HG03378 (cell line): ENCODE data around the gene IRF6.

Experiments used
- ATAC-seq: cut with Tn5 transposase; IDR thresholded peaks from one replicate; pipeline ENCODE4 v1.9.1; 2021; ENCODE audit warnings: mild to moderate bottlenecking, moderate library complexity; ENCODE audit not compliant: unreplicated experiment

The IRF6 gene

GRCh38 chr1:209805875-209806760 lies at the start of gene IRF6:
IRF6 (minus strand) TSS chr1:209806142; CDS start chr1:209801413, 4,729 bp downstream.
- ATAC-seq, result peak; percentile 52

- no peak for ATAC-seq
Measured at GRCh38 chr1:209855623-209856022, 49.7 kb upstream of the IRF6 start.

GRCh38 chr1:209855006-209855405 lies 49.1 kb upstream of the IRF6 start:
- ATAC-seq, result no peak

DNA sequence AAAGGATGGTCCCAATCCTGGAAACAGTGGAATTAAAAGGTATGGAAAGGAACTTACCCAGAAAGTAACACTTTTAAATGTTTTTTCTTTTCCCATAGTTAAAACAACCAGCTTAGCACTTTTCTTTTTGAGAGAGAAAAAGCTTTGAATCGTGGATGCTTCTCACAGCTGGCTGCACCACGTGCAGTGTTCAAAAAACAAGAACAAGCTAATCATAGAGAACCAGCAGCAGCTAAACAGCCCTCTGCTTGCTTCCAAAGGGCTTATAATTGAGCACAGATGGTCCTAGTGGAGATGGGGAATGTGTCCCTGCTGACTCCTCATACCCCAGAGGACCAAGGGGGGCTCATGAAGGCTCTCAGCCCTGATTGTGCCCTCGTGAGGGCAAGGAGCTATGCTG lies 48.3 kb upstream of the IRF6 start:
- ATAC-seq, result no peak

- ATAC-seq, result no peak
Measured at GRCh38 chr1:209853676-209854075, 47.7 kb upstream of the IRF6 start.

DNA sequence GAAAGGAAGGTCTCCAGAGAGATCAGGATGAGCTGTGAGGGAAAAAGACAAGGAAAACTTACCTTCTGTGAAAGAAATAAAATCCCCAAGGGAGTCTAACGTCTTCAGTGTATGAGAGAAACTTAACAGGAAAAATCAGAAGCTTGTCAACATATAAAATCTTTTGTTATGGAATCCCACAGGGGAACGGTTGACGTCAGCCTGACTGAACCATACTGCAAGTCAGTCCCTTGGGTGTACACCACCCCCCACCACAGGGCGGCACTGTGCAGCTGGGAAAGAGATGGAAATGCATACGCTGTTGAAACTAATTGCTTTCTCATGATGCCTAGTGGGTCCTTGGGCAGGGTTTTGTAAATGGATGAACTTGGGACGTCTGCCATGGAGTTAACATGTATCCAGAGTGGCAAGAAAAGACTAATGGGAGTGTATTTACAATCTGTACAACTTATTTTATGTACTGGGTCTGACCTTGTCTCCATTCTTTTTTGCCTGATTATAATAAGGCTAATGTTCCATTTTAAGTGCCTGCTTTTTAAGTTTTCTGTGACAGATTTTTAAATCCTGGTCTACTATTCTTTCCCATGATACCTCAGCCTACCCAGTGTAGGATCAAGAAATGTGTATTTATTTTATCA lies 44.5 kb upstream of the IRF6 start:
- no peak for ATAC-seq

DNA sequence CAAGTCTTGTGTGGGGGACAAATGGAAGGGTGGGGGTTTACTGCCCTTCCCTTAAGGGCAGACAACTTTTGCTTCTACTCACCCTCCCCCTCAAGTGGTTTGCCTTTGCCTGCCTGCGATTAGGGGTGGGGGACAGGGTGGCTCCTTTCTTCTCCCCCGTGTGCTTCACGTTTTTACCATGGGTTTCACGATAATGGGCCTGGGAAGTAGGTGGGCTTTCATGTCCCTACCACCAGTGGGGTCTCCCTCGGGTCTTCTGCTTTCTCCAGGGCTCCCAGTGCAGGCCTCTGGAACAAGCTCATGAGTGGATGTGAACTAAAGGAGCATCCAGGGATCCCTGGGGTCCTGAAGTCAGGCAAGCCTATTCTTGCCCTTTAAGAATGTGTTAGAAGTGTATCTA lies 43.4 kb upstream of the IRF6 start:
- no peak for ATAC-seq

- no peak for ATAC-seq
Measured at GRCh38 chr1:209845408-209845725, 39.4 kb upstream of the IRF6 start.

- ATAC-seq, result no peak
Measured at GRCh38 chr1:209844695-209845407, 38.9 kb upstream of the IRF6 start.

DNA sequence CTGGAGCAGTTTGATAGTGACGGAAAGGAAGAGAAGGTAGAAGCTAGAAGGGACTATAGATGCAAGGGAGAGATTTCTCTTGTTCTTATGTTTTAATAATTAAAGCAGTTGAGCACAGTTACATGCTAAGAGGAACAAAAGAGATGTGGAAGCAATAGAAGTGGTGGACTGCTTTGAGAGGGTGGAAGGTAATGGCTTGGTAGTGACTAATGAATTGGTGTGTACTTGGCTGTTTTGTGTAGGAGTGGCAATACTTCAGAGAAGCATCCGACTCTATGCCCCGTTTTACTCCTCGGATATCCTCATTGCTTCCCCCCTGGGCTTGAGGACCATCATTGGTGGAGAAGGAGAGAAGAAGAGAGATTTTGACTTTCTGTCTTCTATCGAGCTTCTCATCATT lies 34.7 kb upstream of the IRF6 start:
- no peak for ATAC-seq

- no peak for ATAC-seq
Measured at GRCh38 chr1:209839875-209840546, 34.1 kb upstream of the IRF6 start.

DNA sequence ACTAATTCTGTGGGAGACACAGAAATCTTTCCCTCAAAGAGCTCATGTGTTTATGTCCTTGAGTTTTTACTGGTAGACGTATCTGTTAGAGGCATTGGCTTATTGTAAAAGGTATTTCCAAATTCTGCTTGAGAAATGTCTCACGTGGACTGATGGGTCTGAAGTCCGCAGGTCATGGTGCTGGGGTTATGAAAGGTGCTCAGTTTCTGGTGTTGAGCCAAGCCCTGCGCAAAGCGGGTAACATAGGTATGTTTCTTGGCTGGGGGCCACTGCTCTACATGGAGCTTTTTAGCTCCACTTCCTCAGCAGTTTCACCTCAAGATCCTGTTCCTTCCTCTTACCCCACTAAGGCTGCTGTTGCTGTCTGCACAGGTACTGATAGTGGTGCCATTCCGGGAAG lies 32.6 kb upstream of the IRF6 start:
- ATAC-seq, result no peak

DNA sequence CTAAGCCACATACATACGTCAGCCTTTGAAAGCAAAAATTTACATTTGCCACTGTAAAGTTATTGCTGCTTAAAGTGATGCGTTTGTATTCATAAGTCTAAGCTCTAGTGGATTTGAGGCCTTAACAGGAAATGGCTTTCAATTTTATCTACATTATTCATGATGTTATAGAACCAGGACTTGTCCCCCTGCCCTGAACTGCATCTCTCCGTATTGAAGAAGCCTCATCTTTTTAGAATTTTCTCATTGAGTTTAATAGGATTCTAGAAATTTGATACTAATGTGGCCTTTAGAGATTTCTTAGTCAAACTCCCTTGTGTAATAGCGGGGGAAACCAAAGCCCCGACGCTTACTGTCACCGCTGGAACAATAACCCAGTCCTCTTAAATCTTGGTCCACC lies 31.7 kb upstream of the IRF6 start:
- no peak for ATAC-seq

GRCh38 chr1:209835782-209836298 lies 29.9 kb upstream of the IRF6 start:
- ATAC-seq, result no peak

DNA sequence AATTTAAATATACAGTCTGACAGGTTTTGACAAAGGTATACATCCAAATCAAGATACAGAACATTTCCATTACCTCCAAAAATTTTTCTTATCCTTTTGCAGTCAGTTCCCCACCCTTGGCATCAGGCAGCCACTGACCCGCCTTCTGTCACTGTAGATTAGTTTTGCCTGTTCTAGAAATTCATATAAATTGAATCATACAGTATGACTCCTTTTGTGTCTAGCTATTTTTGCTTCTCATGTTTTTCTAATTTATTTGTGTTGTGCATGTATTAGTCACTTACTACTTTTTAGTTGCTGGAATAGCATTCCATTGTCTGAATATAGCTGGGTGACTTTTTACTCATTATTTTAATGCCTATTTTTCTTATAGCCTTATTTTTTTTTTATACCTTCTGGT lies 25.7 kb upstream of the IRF6 start:
- ATAC-seq, result no peak

DNA sequence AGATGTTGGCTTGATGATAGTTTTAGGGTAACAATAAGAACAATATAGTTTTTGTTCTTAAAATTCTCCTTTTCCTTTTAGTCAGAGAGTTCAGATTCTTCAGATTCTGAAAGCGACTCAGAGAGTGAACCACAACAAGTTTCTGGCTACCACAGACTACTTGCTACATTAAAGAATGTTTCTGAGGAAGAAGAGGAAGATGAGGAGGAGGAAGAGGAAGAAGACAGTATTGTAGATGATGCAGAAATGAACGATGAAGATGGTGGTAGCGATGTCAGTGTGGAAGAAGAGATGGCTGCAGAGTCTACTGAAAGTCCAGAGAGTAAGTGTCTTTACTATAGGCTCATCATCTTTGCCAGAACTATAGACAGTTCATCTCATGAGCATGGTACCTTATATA lies 24.8 kb upstream of the IRF6 start:
- no peak for ATAC-seq

GRCh38 chr1:209829716-209830115 lies 23.8 kb upstream of the IRF6 start:
- no peak for ATAC-seq

DNA sequence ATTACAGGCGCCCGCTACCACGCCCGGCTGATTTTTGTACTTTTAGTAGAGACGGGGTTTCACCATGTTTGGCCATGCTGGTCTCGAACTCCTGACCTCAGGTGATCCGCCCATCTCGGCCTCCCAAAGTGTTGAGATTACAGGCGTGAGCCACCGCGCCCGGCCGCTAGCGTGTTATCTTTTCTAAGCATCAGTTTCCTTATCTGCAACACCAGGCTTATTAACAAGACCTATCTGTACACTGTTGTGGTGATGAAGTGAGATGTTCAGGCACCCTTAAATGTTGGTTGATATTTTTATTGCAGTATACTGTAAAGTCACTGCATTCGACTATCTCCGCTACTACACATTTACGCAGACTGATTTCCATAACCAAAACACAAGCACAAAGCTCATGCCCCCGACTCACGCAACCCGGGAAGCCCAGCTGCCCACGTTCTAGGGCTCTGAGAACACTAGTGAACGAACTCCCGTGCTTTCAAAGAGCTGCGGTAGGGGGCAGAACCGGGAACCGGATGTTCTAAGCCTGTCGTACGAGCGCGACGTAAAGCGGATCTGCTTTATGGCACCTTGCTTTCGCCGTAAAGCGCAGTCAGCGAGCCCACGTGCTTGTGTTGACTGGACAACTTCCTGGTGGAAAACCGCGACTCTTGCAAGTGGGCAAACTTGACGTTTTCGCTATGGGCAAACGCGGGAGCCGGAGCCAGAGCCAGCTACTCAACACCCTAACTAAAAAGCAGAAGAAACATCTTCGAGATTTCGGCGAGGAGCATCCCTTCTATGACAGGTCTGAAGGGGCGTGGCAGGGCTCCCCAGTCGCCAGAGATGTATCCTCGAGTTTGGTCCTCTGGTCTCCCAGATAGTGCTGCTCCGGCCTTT lies 21.7 kb upstream of the IRF6 start, which contains the start of gene UTP25:
TSS of gene UTP25 (plus strand) at position 589 of the 879 bp plus-strand sequence. CDS start at position 681, 92 bp downstream.
- peak; percentile 87 for ATAC-seq

- ATAC-seq, result no peak
Measured at GRCh38 chr1:209825591-209826434, 19.9 kb upstream of the IRF6 start.
